Measurements from ENCODE around the gene WFIKKN1. TPM values are rescaled to one million over a fixed set of nuclear protein-coding genes. Genes with fewer than 3 reads are reported as not detected.

The WFIKKN1 gene
- total and polyA plus RNA-seq, 2 of the 13 experiments (the other 11 are each of a cell fraction or from before 2014, with no cell fraction given): 1.7 to 4.9 TPM

GRCh38 chr16:678858-679813 is 48.4 kb downstream of the WFIKKN1 start (continued):
- TF ChIP-seq ARID5B (CRISPR knock-in tag; IDR thresholded peaks at IDR 0.05) (no peak), ARNT2 (CRISPR knock-in tag; IDR thresholded peaks at IDR 0.05; ENCODE audit: low read depth) (0 out of 2 replicates have a peak, but pooled peaks have one; percentile 45), NR2F6 (IDR thresholded peaks at IDR 0.05) (no peak), NR2F6 (CRISPR knock-in tag; IDR thresholded peaks at IDR 0.05) (peak; percentile 42; the same call in 1 of the 2 replicates), ZSCAN22 (CRISPR knock-in tag; IDR thresholded peaks at IDR 0.05) (no peak), REL (CRISPR knock-in tag; conservative IDR thresholded peaks at IDR 0.05) (no peak), AKAP8 (CRISPR knock-in tag; IDR thresholded peaks at IDR 0.05) (0 out of 2 replicates have a peak, but pooled peaks have one; percentile 2), ATM (IDR thresholded peaks at IDR 0.05; ENCODE audit: borderline replicate concordance) (no peak), KDM4B (CRISPR knock-in tag; IDR thresholded peaks at IDR 0.05) (no peak), TMF1 (CRISPR knock-in tag; IDR thresholded peaks at IDR 0.05; ENCODE audit: low read depth) (peak; percentile 30; the same call in 1 of the 2 replicates), HNF4G (IDR thresholded peaks at IDR 0.05; ENCODE audit: borderline replicate concordance, low read depth, low read length) (no peak), HNF4G (CRISPR knock-in tag; IDR thresholded peaks at IDR 0.05; ENCODE audit: borderline replicate concordance, low read depth) (no peak)
- TF ChIP-seq, protein P1, sequence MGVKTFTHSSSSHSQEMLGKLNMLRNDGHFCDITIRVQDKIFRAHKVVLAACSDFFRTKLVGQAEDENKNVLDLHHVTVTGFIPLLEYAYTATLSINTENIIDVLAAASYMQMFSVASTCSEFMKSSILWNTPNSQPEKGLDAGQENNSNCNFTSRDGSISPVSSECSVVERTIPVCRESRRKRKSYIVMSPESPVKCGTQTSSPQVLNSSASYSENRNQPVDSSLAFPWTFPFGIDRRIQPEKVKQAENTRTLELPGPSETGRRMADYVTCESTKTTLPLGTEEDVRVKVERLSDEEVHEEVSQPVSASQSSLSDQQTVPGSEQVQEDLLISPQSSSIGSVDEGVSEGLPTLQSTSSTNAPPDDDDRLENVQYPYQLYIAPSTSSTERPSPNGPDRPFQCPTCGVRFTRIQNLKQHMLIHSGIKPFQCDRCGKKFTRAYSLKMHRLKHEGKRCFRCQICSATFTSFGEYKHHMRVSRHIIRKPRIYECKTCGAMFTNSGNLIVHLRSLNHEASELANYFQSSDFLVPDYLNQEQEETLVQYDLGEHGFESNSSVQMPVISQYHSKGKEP (CRISPR knock-in tag; IDR thresholded peaks at IDR 0.05): no peak
- TF ChIP-seq, protein P2, sequence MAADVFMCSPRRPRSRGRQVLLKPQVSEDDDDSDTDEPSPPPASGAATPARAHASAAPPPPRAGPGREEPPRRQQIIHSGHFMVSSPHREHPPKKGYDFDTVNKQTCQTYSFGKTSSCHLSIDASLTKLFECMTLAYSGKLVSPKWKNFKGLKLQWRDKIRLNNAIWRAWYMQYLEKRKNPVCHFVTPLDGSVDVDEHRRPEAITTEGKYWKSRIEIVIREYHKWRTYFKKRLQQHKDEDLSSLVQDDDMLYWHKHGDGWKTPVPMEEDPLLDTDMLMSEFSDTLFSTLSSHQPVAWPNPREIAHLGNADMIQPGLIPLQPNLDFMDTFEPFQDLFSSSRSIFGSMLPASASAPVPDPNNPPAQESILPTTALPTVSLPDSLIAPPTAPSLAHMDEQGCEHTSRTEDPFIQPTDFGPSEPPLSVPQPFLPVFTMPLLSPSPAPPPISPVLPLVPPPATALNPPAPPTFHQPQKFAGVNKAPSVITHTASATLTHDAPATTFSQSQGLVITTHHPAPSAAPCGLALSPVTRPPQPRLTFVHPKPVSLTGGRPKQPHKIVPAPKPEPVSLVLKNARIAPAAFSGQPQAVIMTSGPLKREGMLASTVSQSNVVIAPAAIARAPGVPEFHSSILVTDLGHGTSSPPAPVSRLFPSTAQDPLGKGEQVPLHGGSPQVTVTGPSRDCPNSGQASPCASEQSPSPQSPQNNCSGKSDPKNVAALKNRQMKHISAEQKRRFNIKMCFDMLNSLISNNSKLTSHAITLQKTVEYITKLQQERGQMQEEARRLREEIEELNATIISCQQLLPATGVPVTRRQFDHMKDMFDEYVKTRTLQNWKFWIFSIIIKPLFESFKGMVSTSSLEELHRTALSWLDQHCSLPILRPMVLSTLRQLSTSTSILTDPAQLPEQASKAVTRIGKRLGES (CRISPR knock-in tag; IDR thresholded peaks at IDR 0.05; ENCODE audit: borderline replicate concordance): no peak
- TF ChIP-seq, protein P3, sequence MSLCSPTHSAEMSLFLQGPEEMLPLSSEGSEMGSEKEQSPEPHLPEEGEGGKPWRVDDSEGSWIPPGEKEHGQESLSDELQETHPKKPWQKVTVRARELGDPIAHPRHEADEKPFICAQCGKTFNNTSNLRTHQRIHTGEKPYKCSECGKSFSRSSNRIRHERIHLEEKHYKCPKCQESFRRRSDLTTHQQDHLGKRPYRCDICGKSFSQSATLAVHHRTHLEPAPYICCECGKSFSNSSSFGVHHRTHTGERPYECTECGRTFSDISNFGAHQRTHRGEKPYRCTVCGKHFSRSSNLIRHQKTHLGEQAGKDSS (CRISPR knock-in tag; IDR thresholded peaks at IDR 0.05; ENCODE audit: borderline replicate concordance, low read depth): no peak
